HCT116 (cell line): Measurements from ENCODE around the gene CSGALNACT2.

Experiments used
- CTCF ChIP-seq, 3 experiments: fragments of 200-600 bp in 1 of 3; sonication (generic) in 1 of 3; IDR thresholded peaks in 2 of 3; conservative IDR thresholded peaks in 1 of 3; 2 replicates each; pipeline ENCODE4 v1.5.1; 2012 to 2017; ENCODE audit warnings: low read depth in 2 of 3, low read length in 2 of 3, antibody characterized with exemption in 1 of 3, borderline replicate concordance in 1 of 3, control low read depth in 1 of 3, mild to moderate bottlenecking in 1 of 3, mixed read lengths in 1 of 3, mixed run types in 1 of 3, moderate library complexity in 1 of 3; ENCODE audit not compliant: insufficient read depth in 1 of 3
- TF ChIP-seq, protein P1 (sequence below): IDR thresholded peaks from 2 replicates; pipeline ENCODE4 v1.6.1; 2012; ENCODE audit warnings: low read depth

DNA sequence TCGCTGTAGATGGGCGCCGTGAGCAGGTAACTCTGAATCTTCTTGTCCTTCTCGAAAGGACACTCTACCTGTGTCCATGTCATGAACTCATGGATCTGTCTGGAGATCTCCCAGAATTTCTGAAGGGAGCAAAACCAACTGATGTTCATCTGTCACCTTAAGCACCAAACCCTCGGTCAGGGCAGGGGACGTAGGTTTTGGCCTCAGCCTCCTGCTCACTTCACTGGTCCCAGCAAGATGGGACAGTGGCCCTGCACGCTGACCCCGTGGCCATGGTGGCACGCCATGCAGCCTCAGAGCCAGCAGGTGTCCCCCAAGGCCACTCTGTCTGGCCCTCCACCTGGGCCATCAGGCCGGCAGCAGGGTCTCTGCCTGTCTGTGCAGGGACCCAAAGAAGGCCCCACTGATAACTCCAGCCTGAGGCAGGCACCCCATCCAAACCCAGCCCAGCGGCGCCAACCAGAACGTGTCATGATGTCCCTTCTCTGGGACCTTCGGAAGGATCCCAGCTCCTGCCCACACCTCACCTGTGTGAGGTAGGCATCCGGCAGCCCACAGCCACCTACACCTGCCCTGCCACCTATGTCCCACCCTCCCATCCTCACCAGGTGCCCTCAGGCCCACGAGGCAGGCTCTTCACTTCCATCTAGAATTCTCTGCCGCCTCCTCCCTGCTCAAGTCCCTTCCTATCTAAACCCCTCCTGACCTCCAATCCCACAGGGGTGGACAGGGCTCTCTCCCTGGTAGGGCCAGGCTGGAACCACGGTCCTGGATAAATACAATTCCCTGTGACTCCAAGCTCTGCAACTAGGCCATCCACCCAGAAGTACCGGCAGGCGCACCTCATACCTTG lies 59.0 kb downstream of the CSGALNACT2 start:
- peak in 2 of 3 experiments; percentile 8 to 26; a peak in 1 of 6 replicates for TF ChIP-seq CTCF (IDR thresholded peaks at IDR 0.05 in 2 of 3, conservative IDR thresholded peaks at IDR 0.05 in 1 of 3; ENCODE audit: borderline replicate concordance in 1 of 3, insufficient read depth in 1 of 3, low read depth in 2 of 3, low read length in 2 of 3)
- TF ChIP-seq, protein P1, sequence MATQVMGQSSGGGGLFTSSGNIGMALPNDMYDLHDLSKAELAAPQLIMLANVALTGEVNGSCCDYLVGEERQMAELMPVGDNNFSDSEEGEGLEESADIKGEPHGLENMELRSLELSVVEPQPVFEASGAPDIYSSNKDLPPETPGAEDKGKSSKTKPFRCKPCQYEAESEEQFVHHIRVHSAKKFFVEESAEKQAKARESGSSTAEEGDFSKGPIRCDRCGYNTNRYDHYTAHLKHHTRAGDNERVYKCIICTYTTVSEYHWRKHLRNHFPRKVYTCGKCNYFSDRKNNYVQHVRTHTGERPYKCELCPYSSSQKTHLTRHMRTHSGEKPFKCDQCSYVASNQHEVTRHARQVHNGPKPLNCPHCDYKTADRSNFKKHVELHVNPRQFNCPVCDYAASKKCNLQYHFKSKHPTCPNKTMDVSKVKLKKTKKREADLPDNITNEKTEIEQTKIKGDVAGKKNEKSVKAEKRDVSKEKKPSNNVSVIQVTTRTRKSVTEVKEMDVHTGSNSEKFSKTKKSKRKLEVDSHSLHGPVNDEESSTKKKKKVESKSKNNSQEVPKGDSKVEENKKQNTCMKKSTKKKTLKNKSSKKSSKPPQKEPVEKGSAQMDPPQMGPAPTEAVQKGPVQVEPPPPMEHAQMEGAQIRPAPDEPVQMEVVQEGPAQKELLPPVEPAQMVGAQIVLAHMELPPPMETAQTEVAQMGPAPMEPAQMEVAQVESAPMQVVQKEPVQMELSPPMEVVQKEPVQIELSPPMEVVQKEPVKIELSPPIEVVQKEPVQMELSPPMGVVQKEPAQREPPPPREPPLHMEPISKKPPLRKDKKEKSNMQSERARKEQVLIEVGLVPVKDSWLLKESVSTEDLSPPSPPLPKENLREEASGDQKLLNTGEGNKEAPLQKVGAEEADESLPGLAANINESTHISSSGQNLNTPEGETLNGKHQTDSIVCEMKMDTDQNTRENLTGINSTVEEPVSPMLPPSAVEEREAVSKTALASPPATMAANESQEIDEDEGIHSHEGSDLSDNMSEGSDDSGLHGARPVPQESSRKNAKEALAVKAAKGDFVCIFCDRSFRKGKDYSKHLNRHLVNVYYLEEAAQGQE: no peak
